ENCODE results near the gene CRYGC.

CRYGC gene

DNA sequence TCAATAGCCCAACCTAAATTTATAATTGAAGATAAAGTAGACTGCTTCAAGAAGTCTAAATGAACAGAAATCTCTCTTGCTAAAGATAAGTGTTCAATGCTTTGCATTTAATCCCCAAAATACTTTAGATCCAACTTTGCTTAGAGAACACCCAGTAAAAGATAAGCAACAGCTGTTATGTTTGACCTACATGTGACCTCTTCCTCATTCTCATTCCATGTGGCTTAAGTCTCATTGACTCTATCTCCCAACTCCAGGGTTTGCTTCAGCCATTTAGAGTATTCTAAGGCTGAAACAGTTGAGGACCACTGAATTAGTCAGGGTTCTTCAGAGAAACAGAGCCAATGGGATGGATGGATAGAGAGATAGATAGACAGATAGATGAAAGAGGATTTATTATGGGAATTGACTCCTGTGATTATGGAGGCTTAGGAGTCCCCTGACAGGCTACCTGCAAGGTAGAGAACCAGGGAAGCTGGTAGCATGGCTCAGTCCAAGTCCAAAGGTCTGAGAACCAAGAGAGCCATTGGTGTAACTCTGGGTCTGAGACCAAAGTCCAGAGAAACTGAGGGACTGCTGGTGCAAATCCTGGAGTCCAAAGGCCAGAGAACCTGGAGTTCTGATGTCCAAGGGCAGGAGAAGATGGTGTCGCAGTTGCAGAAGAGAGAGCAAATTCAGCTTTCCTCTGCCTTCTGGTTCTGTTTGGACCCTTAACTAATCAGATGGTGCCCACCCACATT lies 37.4 kb downstream of the CRYGC start:
- no peak for DNase-seq

DNA sequence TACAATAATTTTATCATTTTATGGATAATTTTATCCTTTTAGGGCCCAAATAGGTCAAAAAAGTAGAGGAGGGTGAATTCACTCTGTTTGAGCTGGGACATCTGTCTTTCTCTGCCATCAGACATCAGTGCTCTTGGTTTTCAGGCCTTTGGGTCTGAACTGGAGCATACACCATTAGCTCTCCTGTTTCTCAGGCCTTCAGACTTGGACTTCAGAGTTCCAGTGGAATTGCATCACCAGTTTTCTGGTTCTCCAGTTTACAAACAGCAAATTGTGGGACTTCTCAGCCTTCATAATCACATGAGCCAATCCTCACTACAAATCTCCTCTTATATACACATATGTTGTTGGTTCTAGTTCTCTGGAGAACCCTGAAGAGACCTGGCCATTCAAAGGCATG lies 39.2 kb downstream of the CRYGC start:
- DNase-seq, result no peak

DNA sequence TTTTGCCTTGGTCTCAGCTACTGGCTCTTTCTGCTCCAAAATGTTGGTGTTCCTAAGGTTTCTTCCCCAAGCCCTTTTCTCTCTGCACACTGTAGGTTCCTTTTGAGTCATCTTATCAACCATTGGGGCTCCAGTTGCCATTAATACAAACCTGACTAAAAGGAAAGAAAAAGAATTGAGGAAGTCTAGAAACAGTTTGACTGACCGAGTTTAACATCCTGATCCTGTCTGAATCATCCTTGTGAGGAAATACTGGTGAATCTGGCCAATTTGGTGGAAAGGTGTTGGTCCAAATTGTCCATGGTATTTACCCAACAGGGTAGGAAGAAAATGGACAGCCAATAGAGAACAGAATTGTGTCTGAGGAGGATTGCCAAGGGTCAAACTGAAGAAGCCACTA lies 43.6 kb downstream of the CRYGC start:
- peak in 1 of 2 donors; percentile 11 for DNase-seq

DNA sequence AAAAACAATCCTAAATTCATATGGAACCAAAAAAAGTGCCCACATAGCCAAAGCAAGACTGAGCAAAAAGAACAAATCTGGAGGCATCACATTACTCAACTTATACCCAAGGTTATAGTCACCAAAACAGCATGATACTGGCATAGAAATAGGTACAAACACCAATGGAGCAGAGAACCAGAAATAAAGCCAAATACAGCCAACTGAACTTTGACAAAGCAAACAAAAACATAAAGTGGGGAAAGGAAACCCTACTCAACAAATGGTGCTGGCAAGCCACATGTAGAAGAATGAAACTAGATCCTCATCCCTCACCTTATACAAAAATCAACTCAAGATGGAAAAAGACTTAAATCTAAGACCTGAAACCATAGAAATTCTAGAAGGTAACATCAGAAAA lies 45.8 kb downstream of the CRYGC start:
- DNase-seq, result no peak

Measured in inflammatory macrophage treated with lipopolysaccharide for 1 hour (primary cell).